Liver (tissue), 9 donors: Measurements from ENCODE around the gene SLC25A1. TPM values are rescaled to one million over a fixed set of nuclear protein-coding genes. Genes with fewer than 3 reads are reported as not detected.

ENCODE experiments used
- DNase-seq: peaks from one replicate; pipeline ENCODE4 v3.0.0-alpha.2; 2017; ENCODE audit warnings: low spot score
- H3K27ac ChIP-seq, 2 donors: one replicate each; pipeline ENCODE4 v1.7.0; 2013; ENCODE audit warnings: inconsistent platforms in 2 of 2, low read length in 2 of 2, control low read depth in 1 of 2, low read depth in 1 of 2, mild to moderate bottlenecking in 1 of 2
- H3K27me3 ChIP-seq, 4 donors: one replicate each; pipeline versions ENCODE4 v1.6.1 to v1.7.0; 2013; ENCODE audit warnings: low read length in 3 of 4, inconsistent platforms in 1 of 4, mild to moderate bottlenecking in 1 of 4, moderate library complexity in 1 of 4; ENCODE audit not compliant: control insufficient read depth in 4 of 4, insufficient read depth in 4 of 4
- H3K36me3 ChIP-seq, 4 donors: one replicate each; pipeline versions ENCODE4 v1.6.1 to v1.7.0; 2013; ENCODE audit warnings: low read length in 3 of 4, mild to moderate bottlenecking in 3 of 4, low read depth in 1 of 4, moderate library complexity in 1 of 4; ENCODE audit not compliant: control insufficient read depth in 4 of 4, insufficient read depth in 3 of 4
- H3K4me1 ChIP-seq, 4 donors: one replicate each; pipeline versions ENCODE4 v1.6.1 to v1.7.0; 2013; ENCODE audit warnings: low read length in 3 of 4, mild to moderate bottlenecking in 3 of 4, moderate library complexity in 1 of 4; ENCODE audit not compliant: control insufficient read depth in 4 of 4, insufficient read depth in 4 of 4
- H3K4me3 ChIP-seq, 3 donors: one replicate each; pipeline versions ENCODE4 v1.6.1 to v1.7.0; 2013; ENCODE audit warnings: low read length in 3 of 3, control low read depth in 1 of 3, low read depth in 1 of 3, mild to moderate bottlenecking in 1 of 3
- H3K9ac ChIP-seq, 2 donors: one replicate each; pipeline ENCODE4 v1.7.0; 2013; ENCODE audit warnings: low read length in 2 of 2, mild to moderate bottlenecking in 2 of 2, moderate library complexity in 2 of 2, control low read depth in 1 of 2, low read depth in 1 of 2
- H3K9me3 ChIP-seq, 4 donors: one replicate each; pipeline versions ENCODE4 v1.6.1 to v1.7.0; 2013; ENCODE audit warnings: low read length in 3 of 4; ENCODE audit not compliant: control insufficient read depth in 4 of 4
- EGR1 ChIP-seq, 2 donors: IDR thresholded peaks; 2 replicates each; pipeline ENCODE4 v1.6.1; 2016 to 2018; ENCODE audit warnings: antibody characterized with exemption in 2 of 2, low read depth in 2 of 2
- FOXA1 ChIP-seq: IDR thresholded peaks from 2 replicates; pipeline ENCODE4 v1.6.1; 2016; ENCODE audit warnings: antibody characterized with exemption
- FOXA2 ChIP-seq: IDR thresholded peaks from 2 replicates; pipeline ENCODE4 v1.6.1; 2016; ENCODE audit warnings: antibody characterized with exemption
- GABPA ChIP-seq, 2 donors: IDR thresholded peaks in 1 of 2; conservative IDR thresholded peaks in 1 of 2; 2 replicates each; pipeline ENCODE4 v1.6.1; 2016; ENCODE audit warnings: antibody characterized with exemption in 2 of 2, mild to moderate bottlenecking in 1 of 2, moderate library complexity in 1 of 2
- HNF4A ChIP-seq, 2 donors: conservative IDR thresholded peaks; 2 replicates each; pipeline ENCODE4 v1.6.1; 2016; ENCODE audit warnings: antibody characterized with exemption in 2 of 2, mild to moderate bottlenecking in 2 of 2
- HNF4G ChIP-seq: IDR thresholded peaks from 2 replicates; pipeline ENCODE4 v1.6.1; 2016; ENCODE audit warnings: antibody characterized with exemption
- JUND ChIP-seq, 2 donors: IDR thresholded peaks; 2 replicates each; pipeline ENCODE4 v1.6.1; 2016; ENCODE audit warnings: antibody characterized with exemption in 2 of 2
- NR2F2 ChIP-seq: IDR thresholded peaks from 2 replicates; pipeline ENCODE4 v1.6.1; 2016; ENCODE audit warnings: antibody characterized with exemption
- RAD21 ChIP-seq, 2 donors: IDR thresholded peaks; 2 replicates each; pipeline ENCODE4 v1.6.1; 2016; ENCODE audit warnings: antibody characterized with exemption in 2 of 2, mild to moderate bottlenecking in 2 of 2
- RXRA ChIP-seq, 2 donors: IDR thresholded peaks; 2 replicates each; pipeline ENCODE4 v1.6.1; 2017 to 2018; ENCODE audit warnings: antibody characterized with exemption in 2 of 2, mild to moderate bottlenecking in 1 of 2
- SP1 ChIP-seq: IDR thresholded peaks from 2 replicates; pipeline ENCODE4 v1.6.1; 2018; ENCODE audit warnings: antibody characterized with exemption, mild to moderate bottlenecking
- YY1 ChIP-seq: IDR thresholded peaks from 2 replicates; pipeline ENCODE4 v1.6.1; 2016; ENCODE audit warnings: antibody characterized with exemption, mild to moderate bottlenecking
- WGBS: extraction: QIAGEN DNeasy Blood & Tissue Kit; methylation state at CpG from one replicate; pipeline ENCODE4 v1.1.7; 2013; 5-methylcytosine and 5-hydroxymethylcytosine counted together
- polyA plus RNA-seq, 2 donors: library from polyadenylated mRNA; stranded (reverse) in 1 of 2; unstranded in 1 of 2; fragments of 200-250 nt in 1 of 2; fragments of >200 nt in 1 of 2; fragmentation: Nextera tagmentation in 1 of 2; extraction: Ambion mirVana in 1 of 2; gene quantifications; one replicate each; pipeline versions ENCODE4 v1.2.1 to v1.2.3, GENCODE V29; 2013 to 2015
- total RNA-seq, 2 donors: library from RNA; depleted of rRNA; stranded (reverse); fragments of >200 nt; gene quantifications; one replicate each; pipeline ENCODE4 v1.2.3, GENCODE V29; 2014
- TF ChIP-seq, protein P1 (sequence below): IDR thresholded peaks from 2 replicates; pipeline ENCODE4 v1.6.1; 2016; ENCODE audit warnings: antibody characterized with exemption
- TF ChIP-seq, protein P2 (sequence below): fragments of 150-350 bp; IDR thresholded peaks from 2 replicates; pipeline ENCODE4 v1.5.1; 2017; ENCODE audit warnings: improper control_type of control experiment, low read depth, low read length; ENCODE audit not compliant: missing input control
- TF ChIP-seq, protein P3 (sequence below): IDR thresholded peaks from 2 replicates; pipeline ENCODE4 v1.6.1; 2016; ENCODE audit warnings: antibody characterized with exemption
- TF ChIP-seq, protein P4 (sequence below): IDR thresholded peaks from 2 replicates; pipeline ENCODE4 v1.6.1; 2016; ENCODE audit warnings: antibody characterized with exemption, mild to moderate bottlenecking
- TF ChIP-seq, protein P5 (sequence below): IDR thresholded peaks from 2 replicates; pipeline ENCODE4 v1.6.1; 2016; ENCODE audit warnings: antibody characterized with exemption
- donor health status: healthy.
- donor health status: healthy.
- donor health status: healthy.
- donor health status: healthy.
- donor health status: healthy.

The SLC25A1 gene
- total and polyA plus RNA-seq, 4 donors, result 59.5 to 78.3 (median 73.9) TPM

DNA sequence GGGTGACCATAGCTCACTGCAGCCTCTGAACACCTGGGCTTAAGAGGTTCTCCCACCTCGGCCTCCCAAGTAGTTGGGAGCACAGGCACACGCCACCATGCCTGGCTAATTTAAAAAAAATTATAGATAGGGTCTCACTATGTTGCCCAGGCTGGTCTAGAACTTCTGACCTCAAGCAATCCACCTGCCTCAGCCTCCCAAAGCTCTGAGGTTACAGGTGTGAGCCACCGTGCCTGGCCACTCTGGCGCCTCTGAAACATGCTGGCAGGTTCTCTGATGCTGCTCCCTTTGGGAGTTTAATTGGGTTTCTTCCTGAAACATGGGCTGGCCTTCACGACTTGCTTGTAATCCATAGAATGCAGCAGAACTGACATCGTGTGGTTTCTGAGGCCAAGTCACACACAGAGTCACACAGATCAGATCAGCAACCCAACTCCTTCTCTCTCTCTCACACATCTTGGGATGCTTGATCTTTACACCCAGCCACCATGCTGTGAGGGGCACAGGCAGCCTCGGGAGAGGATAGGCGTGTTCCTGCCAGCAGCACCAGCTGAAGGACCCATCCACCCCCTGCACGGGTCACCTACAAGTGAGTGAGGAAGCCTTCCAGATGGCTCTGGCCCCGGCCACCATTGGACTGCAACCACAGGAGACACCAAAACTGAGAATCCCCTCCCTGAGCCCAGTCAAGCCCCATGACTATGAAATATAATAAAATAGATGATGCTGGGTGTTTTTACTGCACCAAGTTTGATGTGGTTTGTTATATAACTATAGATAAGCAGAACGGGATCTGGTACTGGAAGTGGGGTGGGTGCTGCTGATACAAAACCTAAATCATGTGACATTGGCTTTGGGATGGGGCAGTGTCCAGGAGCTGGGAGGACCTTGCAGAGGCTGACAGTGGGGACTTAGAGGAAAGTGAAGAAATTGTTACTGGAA is 25.3 kb downstream of the SLC25A1 start:
- no peak for TF ChIP-seq FOXA1
- TF ChIP-seq, protein P1, sequence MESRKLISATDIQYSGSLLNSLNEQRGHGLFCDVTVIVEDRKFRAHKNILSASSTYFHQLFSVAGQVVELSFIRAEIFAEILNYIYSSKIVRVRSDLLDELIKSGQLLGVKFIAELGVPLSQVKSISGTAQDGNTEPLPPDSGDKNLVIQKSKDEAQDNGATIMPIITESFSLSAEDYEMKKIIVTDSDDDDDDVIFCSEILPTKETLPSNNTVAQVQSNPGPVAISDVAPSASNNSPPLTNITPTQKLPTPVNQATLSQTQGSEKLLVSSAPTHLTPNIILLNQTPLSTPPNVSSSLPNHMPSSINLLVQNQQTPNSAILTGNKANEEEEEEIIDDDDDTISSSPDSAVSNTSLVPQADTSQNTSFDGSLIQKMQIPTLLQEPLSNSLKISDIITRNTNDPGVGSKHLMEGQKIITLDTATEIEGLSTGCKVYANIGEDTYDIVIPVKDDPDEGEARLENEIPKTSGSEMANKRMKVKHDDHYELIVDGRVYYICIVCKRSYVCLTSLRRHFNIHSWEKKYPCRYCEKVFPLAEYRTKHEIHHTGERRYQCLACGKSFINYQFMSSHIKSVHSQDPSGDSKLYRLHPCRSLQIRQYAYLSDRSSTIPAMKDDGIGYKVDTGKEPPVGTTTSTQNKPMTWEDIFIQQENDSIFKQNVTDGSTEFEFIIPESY, result no peak
- TF ChIP-seq YY1, result no peak
- TF ChIP-seq, protein P2, sequence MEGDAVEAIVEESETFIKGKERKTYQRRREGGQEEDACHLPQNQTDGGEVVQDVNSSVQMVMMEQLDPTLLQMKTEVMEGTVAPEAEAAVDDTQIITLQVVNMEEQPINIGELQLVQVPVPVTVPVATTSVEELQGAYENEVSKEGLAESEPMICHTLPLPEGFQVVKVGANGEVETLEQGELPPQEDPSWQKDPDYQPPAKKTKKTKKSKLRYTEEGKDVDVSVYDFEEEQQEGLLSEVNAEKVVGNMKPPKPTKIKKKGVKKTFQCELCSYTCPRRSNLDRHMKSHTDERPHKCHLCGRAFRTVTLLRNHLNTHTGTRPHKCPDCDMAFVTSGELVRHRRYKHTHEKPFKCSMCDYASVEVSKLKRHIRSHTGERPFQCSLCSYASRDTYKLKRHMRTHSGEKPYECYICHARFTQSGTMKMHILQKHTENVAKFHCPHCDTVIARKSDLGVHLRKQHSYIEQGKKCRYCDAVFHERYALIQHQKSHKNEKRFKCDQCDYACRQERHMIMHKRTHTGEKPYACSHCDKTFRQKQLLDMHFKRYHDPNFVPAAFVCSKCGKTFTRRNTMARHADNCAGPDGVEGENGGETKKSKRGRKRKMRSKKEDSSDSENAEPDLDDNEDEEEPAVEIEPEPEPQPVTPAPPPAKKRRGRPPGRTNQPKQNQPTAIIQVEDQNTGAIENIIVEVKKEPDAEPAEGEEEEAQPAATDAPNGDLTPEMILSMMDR, result no peak
- TF ChIP-seq FOXA2, result no peak
- TF ChIP-seq RXRA (IDR thresholded peaks at IDR 0.05), result no peak
- TF ChIP-seq HNF4A (conservative IDR thresholded peaks at IDR 0.05), result no peak
- TF ChIP-seq NR2F2, result no peak
- no peak for TF ChIP-seq GABPA (IDR thresholded peaks at IDR 0.05 in 1 of 2, conservative IDR thresholded peaks at IDR 0.05 in 1 of 2)
- no peak for TF ChIP-seq EGR1 (IDR thresholded peaks at IDR 0.05; ENCODE audit: low read depth in 2 of 2)
- TF ChIP-seq, protein P3, sequence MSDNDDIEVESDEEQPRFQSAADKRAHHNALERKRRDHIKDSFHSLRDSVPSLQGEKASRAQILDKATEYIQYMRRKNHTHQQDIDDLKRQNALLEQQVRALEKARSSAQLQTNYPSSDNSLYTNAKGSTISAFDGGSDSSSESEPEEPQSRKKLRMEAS, result no peak
- TF ChIP-seq, protein P4, sequence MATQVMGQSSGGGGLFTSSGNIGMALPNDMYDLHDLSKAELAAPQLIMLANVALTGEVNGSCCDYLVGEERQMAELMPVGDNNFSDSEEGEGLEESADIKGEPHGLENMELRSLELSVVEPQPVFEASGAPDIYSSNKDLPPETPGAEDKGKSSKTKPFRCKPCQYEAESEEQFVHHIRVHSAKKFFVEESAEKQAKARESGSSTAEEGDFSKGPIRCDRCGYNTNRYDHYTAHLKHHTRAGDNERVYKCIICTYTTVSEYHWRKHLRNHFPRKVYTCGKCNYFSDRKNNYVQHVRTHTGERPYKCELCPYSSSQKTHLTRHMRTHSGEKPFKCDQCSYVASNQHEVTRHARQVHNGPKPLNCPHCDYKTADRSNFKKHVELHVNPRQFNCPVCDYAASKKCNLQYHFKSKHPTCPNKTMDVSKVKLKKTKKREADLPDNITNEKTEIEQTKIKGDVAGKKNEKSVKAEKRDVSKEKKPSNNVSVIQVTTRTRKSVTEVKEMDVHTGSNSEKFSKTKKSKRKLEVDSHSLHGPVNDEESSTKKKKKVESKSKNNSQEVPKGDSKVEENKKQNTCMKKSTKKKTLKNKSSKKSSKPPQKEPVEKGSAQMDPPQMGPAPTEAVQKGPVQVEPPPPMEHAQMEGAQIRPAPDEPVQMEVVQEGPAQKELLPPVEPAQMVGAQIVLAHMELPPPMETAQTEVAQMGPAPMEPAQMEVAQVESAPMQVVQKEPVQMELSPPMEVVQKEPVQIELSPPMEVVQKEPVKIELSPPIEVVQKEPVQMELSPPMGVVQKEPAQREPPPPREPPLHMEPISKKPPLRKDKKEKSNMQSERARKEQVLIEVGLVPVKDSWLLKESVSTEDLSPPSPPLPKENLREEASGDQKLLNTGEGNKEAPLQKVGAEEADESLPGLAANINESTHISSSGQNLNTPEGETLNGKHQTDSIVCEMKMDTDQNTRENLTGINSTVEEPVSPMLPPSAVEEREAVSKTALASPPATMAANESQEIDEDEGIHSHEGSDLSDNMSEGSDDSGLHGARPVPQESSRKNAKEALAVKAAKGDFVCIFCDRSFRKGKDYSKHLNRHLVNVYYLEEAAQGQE, result no peak
- no peak for TF ChIP-seq JUND (IDR thresholded peaks at IDR 0.05)
- no peak for TF ChIP-seq SP1
- no peak for TF ChIP-seq HNF4G
- no peak for TF ChIP-seq RAD21 (IDR thresholded peaks at IDR 0.05)
- TF ChIP-seq, protein P5, sequence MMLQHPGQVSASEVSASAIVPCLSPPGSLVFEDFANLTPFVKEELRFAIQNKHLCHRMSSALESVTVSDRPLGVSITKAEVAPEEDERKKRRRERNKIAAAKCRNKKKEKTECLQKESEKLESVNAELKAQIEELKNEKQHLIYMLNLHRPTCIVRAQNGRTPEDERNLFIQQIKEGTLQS, result no peak
- DNase-seq, result no peak
- WGBS, result 61% methylated on average over 11 of the region's 11 CpGs
- Histone ChIP-seq H3K4me1 (peaks cover 4 to 12% (median 4%) of the 10 kb centered on the region in 4 donors), H3K27ac (no peak overlapping the region), H3K36me3 (no peaks in the 10 kb centered on the region), H3K27me3 (peaks cover 4 to 10% (median 7%) of the 10 kb centered on the region in 4 donors), H3K9ac (no peak overlapping the region), H3K4me3 (no peak overlapping the region), H3K9me3 (no peaks in the 10 kb centered on the region)
